NCI-H2107 treated with DMSO at 0.1 percent for 48 hours (cell line): ENCODE measurements around the gene HSDL2.
"Not testable (repeated sequence)": the region's sequence is repeated elsewhere in the genome, so short reads cannot be mapped to it uniquely, and the experiment has no call there.

Source experiments
- DNase-seq: peaks from one replicate; lab custom pipeline; 2025; ENCODE audit not compliant: unreplicated experiment; lab: John Stamatoyannopoulos, UW

Gene HSDL2

DNA sequence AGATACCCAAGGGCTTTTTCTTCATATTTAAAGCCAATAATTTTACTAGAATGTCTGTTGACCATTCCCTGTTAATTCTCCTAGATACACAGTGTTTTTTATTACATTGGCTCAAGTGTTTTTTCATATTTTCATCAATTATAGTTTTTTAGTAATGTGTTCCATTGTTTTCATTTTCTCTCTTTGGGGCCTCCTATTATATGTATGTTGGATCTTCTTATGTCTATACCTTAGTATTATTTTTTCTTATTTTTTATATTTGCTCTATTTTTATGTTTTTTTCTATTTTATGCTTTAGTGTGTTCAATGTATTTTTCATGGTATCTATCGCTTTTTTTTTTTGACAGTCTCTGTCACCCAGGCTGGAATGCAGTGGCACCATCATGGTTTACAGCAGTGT, 114.2 kb downstream of the HSDL2 start:
- DNase-seq: no peak

DNA sequence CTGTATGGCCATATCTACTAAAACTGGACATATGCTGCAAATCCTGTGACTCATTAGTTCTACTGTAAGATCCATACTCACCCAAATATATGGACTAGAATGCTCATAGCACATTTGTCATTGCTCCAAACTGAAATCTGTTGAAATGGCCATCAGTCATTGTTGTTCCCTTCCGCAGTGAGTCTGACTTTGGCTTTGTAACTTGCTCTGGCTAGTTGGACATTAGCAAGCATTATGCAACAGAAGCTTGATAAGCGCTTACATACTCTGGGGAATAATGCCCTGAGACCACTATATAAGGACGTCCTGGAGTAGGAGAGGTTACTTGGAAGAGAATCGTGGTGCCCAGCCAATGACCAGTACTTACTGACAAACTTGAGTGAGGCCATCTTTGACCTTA, 115.7 kb downstream of the HSDL2 start:
- no peak for DNase-seq

DNA sequence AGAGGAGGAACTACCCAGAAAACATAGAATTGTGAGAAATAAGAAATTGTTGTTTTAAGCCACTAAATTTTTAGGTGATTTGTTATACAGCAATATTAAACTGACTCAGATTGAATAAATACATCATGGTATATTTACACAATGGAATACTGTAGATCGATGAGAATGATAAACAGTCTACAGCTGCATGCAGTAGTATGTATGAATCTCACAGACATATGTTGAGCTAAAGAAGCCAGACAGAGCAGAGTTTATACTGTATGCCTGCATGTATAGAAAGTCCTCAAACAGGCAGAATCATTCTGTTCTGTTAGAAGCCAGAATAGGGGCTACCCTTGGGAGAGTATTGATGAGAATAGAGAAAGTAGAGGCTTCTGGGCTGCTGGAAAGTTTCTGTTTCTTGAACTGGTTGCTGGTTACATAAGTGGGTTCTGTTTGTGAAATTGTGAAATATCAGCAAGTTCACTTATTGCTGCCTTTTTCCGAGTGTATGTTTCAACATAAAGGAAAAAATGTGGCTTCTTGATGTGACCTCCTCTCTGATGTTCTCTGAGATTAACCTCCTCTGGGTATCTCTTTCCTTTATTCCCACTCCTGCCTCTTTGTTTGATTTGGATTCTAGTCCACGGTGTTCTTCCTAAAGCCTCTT, 116.3 kb downstream of the HSDL2 start:
- no peak for DNase-seq

DNA sequence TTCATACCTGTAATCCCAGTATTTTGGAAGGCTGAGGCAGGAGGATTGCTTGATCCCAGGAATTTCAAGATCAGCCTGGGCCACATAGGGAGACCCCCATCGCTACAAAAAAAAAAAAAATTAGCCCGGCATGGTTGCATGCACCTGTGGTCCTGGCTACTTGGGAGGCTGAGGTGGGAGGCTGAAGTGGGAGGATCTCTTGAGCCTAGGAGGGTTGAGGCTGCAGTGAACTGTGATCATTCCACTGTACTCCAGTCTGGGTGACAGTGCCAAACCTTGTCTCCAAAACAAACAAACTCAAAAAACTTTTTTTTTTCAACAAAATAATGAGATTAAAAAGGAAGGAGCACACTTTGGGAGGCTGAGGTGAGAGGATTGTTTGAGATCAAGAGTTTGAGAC, 120.9 kb downstream of the HSDL2 start:
- no peak for DNase-seq

DNA sequence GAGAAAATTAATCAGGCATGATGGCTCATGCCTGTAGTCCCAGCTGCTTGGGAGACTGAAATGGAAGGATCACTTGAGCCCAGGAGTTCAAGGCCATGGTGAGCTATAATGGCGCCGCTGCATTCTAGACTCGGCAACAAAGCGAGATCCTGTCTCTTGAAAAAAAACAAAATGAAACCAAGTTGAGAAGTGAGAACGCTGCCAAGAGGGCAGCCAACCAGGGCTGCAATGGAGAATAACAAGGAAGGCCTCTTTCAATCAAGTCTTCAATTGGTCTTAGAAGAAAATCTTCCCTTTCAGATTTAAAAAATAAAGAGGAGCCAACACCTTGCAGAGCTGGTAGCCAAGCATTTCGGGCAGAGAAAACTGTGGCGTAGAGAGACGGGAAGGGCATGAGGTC, 121.4 kb downstream of the HSDL2 start:
- DNase-seq: no peak

DNA sequence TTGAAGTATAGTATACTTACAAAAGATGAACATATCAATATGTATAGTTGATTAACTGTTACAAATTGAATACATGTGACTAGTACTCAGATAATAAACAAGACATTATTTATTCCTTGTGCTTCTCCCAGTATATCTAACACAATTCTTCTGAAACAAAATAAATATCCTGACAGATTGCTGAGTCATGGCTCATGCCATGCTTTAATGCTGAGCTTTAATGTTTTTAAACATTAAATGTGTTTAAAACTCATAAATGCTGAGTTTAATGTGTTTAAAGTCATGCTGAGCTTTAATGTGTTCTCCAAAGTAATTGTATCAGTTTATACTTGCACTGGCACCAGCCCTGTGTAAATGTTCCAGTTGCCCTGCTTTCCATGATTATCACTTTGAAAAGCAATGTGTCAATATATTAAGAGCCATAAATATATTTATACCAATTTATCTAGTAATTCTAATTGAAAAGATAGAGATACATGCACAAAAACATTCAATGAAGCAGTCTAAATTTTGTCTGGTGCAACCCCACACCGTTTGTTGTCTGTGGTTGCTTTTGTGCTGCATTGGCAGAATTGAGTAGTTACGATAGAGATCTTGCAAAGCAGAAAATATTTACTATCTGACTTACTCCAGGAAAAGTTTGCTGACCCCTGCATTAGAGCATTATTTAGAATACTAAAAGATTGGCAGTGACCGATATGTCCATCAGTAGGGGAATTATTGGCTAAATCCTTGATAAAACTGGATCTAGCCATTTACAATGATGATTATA, 122.5 kb downstream of the HSDL2 start:
- DNase-seq: no peak

DNA sequence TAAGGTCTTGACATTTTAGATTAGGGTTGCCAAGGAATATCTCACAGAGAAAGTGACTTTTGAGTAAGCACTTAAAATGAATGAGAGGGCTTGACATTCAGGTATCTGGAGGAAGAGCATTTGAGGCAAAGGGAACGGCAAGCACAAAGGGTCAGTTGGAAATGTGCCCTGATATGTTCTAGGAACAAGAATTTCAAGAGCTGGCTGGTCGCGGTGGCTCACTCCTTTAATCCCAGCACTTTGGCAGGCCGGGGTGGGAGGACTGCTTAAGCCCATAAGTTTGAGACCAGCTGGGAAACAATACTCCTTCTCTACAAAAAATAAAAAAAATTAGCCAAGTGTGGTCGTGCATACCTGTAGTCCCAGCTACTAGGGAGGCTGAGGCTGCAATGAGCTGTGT, 123.3 kb downstream of the HSDL2 start:
- DNase-seq: no peak

DNA sequence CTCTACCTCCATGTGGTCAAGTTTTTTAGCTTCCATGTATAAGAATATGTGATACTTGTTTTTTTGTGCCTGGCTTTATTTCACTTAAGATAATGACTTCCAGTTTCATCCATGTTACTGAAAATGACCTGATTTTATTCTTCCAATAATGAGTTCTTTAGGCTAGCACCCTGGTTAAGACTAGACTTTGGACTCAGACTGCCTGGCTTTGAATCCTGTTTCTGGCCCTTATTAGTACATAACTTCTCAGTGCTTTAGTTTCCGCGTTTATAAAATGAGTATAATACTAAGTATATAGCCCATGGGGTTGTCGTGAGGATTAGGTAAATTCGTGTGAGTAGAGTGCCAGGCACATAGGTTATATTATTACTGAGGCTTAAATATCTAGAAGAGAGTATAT, 125.2 kb downstream of the HSDL2 start:
- DNase-seq: no peak

DNA sequence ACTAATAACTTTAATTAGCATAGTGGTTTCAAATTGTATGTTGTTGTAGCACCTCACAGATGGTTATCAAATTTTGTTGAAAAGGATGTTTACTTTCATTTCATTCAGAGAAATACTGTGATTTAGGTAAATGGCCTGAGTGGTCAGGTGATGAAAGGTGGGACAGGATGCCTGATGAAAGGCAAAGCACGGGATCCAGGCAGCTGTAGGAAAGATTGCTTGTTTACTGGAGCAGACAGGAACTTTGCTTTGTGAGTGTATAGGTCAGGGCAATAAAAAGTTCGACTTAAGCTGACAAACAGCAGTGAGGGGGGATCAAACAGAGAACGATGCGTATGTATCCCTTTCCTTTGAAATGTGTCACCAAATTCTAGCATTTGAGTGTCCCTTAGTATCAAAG, 125.7 kb downstream of the HSDL2 start:
- DNase-seq: no peak

DNA sequence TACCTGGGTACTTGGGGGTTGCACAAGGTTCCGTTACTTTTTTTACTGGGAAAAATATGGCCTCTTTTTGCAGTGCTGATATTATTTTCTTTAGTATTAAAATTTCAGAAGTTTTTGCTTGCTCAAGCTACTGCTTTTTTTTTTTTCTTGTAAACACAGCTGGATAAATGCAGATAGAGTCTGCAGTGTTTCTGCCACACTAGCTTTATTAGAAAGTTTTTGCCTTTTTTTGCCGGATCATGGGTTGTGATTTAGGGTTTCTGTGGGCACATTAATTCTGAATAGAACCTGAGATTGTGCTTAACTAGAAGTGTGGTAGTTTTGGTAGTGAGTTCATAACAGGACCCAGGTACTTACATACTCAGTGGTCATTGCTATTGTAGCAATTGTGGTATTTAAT, 126.7 kb downstream of the HSDL2 start:
- DNase-seq: no peak

DNA sequence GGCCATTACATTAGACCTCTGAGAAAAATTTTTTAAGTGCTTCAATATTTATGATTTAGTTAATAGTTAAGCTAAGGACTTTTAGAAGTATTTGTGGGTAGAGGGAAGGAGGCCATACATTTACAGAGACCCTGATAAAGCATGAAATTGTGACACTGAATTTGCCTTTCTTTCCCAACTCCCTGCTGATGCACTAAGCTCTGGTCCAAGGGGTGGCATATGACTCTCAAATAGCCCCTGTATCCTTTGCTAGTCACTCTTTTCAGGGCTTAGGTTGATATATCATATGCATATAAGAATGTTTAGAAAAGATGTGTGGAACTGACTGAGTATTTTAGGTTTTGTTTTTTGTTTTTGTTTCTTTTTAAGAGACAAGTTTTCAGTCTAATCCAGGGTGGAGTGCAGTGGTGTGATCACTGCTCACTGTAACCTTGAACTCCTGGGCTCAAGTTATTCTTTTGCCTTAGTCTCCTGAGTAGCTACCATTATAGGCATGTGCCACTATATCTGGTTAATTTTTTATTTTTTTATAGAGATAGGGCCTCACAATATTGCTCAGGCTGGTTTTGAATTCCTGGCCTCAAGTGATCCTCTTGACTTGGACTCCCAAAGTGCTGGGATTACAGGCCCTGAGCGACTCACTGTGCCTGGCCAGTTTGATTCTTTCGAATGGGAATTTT, 127.2 kb downstream of the HSDL2 start:
- no peak for DNase-seq

DNA sequence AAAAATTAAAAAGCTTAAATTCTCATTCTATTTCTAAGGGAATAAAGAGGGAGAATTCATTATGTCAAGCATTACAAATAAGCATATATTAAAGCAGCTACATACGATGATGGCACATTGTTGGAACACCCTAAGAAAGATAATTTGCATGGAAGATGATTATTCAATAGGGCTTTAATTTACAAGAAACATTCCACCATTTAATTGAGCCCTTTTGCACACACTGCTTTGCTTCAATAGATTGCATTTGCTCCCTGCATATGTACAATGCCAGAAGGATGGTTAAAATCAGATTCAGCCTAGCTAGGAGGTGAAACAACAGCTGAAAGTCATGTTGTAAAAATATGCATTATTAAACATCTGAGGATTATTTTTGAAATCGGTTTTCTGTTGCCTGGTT, 128.5 kb downstream of the HSDL2 start:
- DNase-seq: no peak

DNA sequence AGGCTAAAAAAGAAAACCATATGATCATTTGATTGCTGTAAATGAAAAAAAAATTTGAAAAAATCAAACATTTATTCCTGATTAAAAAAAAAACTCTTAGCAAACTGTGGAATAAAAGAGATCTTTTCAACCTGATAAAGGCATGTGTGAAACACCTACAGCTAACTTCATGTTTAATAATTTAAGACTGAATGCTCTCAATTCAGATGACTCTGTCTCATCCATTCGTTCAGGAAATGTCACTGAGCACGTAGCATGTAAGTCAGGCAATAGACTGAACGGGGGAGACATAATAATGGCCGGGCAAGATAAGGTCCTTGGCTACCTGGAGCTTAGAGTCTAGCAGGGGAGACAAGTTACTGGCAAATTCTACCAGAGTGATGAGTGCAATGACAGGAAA, 132.5 kb downstream of the HSDL2 start:
- DNase-seq: not testable (repeated sequence)

DNA sequence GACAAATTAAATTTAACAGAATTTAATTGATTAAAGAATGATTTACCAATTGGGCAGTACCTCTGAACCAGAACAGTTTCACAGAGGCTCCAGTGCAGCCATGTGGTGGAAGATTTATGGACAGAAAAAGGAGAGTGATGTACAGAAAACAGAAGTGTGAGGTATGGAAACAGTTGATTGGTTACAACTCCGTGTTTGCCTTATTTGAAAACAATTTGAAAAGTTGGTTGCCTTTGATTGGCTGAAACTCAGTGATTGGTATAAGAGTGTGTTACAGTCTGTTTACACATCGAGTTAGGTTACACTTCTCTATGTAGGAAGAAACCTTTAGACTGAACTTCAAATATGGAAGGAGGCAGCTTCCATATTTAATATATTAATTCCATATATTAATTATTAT, 136.9 kb downstream of the HSDL2 start:
- no peak for DNase-seq

DNA sequence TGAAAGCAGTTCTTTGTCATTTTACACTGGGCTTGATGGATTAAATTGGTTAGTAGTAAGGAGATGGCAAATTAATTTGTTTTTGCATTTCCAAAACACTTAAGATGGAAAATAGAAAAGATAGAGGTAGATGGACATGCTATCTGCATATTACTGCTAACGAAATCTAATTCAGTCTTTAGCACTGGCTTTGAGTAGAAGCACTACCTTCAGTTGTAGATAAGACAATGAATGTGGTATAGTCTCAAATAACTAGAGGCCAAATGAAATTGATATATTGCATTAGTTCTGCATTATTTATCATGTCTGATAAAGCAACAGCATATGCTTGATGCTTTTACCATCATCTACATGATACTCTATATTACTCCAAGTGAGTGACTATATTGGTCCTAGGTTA, 140.2 kb downstream of the HSDL2 start:
- no peak for DNase-seq

DNA sequence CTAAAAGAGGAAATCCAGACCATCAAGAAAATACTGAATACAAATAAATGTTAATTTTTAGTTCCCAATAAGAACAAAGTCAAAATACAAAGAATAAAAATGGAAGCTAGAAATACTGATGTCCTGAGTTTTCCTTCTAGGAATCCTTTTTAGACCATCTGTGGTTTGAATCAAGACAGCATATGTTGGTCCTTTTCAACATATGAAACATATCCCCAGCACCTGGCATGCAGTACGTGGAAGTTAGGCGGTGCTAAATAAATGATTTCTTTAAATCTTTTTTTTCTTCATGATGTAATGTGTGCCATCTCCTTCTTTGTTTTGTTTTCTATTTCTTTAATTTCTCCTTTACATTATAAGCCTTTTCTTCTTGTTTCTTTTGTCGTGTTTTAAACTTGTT, 140.7 kb downstream of the HSDL2 start:
- no peak for DNase-seq
